Suprapubic skin (tissue), 4 donors: ENCODE measurements around the gene GNG10.
"Not testable (repeated sequence)": the region's sequence is repeated elsewhere in the genome, so short reads cannot be mapped to it uniquely, and the experiment has no call there.

Source experiments
- CTCF ChIP-seq, 2 donors: fragments of 200-600 bp in 1 of 2; fragments of 450-650 bp in 1 of 2; sonication (generic) in 1 of 2; IDR thresholded peaks; one replicate each; pipeline ENCODE4 v1.5.1; 2016 to 2019; ENCODE audit warnings: antibody characterized with exemption in 2 of 2, mild to moderate bottlenecking in 1 of 2, moderate library complexity in 1 of 2
- POLR2A ChIP-seq, 2 donors: fragments of 450-650 bp; IDR thresholded peaks; one replicate each; pipeline ENCODE4 v1.6.1; 2017; ENCODE audit warnings: antibody characterized with exemption in 2 of 2, mild to moderate bottlenecking in 2 of 2, moderate library complexity in 2 of 2
- POLR2AphosphoS5 ChIP-seq, 3 donors: sonication (generic); formaldehyde crosslinking; IDR thresholded peaks; one replicate each; pipeline ENCODE4 v1.6.1; 2017; ENCODE audit warnings: antibody characterized with exemption in 3 of 3

- not testable (repeated sequence) for TF ChIP-seq CTCF, POLR2A, POLR2AphosphoS5 (IDR thresholded peaks at IDR 0.05)
These were observed 7.2 kb downstream of the GNG10 start for GRCh38 chr9:111668601-111669000.
